CD4-positive, alpha-beta T cell treated with Interleukin-6 at 100 ng/mL for 8 hours (primary cell): ENCODE measurements around the gene PLD4.

Experiments
- DNase-seq: peaks from one replicate; pipeline ENCODE4 v3.0.0-alpha.2; 2020; ENCODE audit warnings: mixed read lengths, low spot score

Gene PLD4

DNA sequence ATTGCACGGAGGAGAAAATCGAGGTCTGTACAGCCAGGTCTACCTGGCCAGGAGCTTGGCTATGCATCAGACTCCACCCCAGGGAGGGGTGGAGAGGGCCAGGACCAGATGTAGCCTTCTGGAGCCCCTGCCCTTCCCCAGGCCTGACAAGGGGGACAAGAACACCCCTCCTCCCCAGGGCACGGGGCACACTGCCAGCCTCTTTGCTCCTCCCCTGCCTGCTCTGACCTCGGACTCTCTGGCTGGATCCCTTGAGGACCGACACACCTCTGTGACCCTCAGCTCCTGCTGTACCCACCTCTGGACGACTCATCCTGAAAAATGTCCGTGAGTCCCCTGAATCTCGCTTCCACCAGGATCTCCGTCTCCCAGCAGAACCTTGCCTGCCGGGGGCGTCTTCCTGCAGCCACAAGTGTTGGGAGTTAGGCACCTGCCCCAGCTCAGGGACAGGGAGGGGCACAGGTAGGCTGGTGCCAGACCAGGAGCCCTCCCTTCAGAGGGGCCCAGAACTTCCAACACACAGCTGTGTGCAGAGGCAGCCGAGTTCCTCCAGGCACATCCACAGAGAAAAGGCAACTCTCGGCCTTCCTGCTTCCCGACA is 31.7 kb downstream of the PLD4 start:
- no peak for DNase-seq

DNA sequence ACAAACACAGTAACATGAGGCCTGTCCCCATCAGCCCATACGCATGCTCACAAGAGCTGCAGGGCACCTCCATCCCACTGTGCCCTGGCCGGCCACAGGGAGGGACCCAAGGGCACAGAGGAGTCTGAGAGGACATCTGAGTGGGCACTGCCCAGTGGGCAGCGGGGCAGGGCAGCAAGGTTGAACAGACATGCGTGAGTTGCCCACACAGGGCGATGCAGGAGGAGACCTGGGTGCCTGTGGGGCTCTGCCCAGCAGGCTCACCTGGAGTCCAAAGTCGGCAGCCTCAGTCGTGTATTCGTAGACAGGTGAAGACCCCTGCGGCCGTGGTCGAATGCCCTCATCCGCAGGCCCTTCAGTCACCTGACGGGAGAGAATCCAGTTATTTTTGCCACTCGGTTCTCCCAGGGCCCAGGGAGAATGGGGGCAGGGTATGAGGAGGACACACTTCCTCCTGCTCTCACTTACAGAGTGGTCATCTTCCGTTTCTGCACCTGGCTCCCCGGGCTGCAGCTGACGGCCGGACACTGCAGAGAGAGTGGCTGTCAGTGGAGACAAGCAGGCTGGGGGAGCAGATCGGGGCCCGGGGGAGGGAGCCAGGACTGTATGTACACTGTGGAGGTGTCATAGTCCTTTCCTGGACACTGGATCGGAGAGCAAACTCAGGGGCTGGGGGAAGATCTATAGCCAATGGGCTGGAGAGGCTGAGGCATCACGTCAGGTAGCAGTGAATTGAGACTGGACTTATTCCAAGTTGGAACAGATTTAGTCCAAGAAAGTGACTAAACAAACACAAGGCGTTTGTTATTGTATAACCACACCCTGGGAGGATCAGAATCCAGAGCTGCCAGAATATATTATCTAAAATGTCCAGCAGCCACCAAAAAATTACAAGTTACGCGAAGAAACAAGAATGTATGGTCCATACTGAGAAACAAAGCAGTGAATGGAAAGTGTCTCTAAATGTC is 32.8 kb downstream of the PLD4 start:
- DNase-seq = no peak

DNA sequence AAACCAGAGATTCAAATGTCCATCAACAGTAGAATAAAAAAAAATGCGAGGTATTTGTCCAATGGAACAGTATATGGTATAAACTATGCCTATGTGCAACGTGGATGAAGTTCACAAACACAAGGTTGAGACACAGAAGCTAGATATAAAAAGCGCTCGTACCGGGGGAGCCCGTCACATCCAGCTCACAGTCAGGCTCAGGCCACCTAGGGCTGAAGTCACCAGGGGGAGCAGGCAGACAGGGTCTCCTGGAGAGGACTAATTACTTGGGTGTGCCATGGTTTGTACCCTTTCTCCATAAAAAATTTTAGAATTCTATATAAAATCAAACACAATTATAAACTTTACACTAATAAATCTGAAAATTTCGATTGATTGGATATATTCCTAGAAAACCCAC is 39.9 kb downstream of the PLD4 start:
- DNase-seq = no peak

DNA sequence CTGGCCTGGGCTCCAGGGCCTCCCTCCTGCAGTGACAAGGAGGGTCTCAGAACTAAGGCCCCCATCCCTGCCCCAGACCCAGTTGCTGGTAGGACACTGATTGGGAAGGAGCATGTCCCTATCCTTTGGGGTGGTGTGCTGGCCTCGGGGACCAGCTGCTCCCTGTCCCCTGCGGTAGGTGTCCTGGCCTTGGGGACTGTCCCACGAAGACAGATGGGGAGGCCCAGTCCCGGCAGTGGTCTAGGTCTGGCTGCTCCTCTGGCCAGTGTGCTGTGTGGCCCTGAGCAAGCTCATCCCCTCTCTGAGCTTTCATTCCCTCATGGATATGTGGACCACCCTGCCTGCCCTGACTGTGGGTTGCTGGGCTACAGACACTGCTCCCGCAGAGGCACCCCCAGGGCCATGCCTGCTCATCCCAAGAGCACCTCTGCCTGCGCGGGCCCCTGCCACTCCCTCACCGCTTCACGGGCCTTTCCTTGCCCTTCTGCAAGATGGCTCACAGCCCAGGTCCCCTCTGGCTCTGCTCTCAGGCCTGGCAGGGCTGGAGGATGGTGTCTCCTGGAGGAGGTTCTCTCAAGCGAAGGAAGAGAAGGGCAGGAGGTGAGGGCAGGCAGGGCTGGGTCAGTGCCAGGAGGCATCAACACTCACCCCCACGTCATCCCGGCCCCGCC is 41.0 kb downstream of the PLD4 start:
- no peak for DNase-seq

DNA sequence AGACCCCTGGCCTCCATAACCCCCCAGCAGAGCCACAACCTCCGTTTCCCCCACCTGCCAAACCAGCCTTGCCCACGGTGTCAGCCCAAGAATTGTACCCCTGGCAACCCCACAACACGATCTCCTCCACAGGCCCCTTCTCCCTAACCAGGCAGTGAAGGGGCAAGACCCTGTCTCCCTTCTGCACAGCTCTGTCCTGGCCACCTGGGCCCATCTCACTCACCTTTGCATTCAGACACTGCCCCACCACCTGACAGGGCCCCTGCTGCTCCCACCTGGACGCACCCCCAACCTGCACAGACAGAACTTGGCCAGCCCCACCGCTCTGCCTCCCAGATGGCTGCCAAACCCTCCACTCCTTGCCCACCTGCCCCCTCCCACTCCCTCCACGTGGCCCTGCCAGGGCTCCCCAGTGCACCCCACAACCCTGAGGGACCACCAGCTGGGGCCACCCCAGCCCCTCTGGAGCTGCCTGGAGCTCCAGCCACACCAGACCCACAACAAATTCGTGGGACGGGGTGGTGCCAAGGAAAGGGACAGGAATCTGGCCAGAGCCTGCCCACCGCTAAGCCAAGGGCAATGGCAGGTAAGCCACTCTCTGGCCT is 41.7 kb downstream of the PLD4 start:
- DNase-seq = no peak

DNA sequence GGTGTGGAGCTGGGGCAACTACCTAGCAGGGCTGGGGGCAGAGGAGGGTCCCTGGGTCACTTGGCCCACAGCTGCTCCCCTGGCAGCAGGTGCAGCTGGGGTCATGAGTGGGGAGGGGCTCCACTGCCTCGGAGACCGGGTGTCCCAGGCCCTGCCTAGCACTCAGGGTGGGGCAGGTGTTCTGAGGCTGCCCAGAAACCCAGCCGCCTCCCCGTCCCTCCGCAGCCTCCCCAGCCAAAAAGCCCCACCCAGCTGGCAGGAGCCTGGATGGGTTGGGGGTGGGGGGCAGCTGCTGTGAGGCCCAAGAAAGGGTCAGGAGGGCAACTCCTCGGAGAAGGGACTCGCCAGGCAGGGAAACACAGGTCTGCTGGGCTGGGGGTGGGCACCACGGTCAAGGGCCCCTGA is 42.3 kb downstream of the PLD4 start:
- no peak for DNase-seq

DNA sequence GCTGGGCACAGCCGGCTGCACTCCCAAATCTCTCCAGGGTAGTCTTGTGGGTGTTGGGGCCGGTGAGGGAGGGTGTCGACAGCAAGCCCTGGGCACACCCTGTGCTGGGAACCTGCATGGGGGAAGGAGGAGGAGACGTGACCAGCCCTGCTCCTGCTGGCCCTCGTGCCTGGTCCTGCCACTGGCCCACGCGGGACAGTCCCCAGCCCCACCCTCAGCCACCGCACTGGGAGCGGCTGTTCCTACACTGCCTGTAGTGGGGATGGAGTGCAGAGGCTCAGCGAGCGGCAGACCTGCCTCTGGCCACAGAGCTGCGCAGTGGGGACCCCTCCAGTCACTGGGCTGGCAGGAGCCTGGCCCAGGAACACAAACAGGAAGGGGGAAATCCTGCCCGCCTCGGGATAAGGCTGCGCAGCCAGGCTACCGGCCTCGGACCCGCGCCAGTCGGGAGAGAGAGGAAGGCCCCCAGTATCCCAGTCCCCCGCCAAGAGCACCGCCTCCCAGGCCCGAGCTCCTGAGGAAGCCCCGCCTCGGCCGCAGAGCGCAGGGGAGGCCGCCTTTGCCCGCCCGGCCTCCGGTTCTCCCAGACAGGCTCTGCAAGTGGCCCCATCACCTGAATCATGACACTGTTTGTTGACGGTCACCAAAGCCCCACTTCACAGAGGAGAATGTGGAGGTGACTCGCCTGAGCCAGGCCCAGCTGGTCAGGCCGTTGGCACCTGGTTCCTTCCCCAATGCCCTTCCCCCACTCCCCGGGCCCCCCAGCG is 42.9 kb downstream of the PLD4 start:
- no peak for DNase-seq

DNA sequence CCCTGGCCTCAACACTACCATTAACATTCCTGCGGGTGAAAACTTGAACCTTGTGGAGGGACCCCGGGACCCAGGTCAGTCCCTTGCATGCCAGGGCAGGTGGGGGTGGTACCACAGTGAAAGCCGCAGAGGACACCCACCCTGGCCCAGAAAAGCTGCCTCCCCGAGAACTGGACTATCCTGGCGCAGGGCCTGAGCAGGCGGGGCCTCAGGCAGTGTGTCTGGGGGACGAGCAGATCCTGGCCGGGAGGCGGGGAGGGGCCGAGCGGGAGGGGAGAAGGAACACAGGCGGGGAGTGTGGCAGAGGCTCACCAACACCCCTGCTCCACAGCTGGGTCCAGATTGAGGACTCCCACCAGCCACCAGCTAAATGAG is 43.5 kb downstream of the PLD4 start:
- no peak for DNase-seq

DNA sequence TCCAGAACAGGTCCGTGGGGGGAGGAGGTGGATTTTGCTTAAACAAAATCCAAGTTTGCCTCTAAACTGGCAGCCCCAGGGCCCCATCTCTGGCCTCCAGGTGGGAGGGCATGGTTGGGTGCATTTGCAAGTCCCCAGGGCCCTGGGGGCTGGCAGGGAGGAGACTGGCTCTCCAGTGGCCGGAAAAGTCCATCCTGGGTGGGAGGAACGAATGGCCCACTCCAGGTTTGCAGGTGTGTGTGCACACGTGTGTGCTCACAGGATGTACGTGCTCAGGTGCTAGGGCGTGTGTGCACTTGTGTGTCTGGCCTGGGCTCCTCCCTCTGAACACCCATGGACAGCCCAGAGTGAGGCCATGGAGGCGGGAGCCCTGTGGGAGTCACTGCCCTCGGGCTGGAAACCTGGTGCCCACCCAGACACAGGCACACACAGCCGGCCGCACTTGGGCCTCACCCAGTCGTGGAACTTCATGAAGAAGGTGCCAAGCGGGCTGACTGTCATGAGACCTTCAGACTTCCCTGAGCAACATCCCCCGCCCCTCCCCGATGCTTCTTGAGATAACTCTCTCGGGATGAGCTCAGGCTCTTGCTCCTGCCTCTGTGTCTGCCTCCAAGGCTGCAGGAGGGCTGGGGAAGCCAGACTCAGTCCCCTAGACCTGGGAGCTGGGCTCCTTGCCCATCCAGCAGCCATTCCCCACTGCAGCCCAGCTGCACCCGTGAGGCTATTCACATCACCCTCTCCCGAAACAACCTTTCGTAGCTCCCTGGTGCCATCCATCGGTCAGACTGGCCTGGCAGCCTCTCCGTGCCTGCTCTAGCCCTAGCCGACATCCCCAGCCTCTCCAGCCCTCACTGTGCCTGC is 44.1 kb downstream of the PLD4 start:
- no peak for DNase-seq

DNA sequence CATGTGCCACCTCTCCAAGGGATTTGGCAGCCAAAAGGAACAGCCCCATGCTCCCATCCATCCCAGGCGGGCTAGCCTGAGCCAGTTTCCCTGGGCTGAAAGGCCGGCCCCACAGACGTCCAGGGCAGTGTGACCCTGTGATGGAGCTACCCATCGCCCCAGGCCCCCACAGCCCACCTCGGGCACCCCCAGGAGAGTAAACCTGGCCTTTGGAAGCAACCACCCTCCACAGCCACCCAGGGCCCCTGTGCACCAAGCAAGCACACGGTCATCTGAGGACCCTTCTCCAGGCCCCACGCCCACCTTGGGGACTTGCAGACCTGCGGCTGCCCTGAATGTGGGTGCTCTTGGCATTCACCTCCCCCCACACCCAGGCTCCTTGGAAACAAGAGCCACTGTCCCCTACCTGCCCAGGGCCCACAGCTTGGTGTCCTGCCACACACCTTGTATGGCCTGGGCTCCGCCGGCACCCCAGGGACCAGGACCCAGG is 45.1 kb downstream of the PLD4 start:
- no peak for DNase-seq

DNA sequence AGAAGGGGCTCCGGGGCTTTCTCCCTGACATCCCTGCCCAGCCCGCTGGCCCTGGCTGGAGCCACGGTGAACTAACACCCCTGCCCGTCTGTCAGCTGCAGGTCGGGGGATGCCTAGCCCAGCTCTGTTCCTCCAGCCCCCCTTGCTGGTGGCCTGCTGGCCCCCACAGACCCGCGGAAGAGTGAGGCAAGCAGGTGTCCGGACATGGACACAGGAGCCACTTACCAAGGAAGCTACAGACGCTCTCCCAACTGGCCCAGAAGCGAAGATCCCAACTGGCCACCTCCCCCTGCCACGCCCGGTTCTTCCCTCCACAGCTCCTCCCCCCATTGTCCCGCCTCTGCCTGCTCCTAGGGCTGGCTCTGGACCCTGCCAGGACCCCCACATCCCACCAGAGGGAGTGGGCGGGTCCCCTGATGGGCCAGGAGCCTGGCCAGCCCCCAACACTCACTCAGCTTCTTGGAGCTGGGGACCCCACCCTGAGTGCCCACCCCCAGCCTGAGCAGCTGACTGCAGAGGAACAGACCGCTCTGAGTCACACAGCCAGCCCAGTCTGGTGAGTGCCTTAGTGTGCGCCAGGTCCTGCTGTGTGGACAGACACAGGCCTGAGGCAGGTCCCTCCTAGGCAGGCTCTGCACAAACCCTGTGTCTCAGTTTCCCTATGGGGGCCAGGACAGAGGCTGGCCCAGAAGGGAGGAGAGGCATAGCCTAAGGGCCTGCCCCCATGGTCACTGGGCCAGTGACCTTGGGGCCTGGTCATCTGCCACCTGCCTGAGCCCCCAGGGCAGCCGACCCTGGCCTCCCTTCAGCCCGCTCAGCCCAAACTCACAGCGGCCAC is 45.8 kb downstream of the PLD4 start:
- DNase-seq = no peak

DNA sequence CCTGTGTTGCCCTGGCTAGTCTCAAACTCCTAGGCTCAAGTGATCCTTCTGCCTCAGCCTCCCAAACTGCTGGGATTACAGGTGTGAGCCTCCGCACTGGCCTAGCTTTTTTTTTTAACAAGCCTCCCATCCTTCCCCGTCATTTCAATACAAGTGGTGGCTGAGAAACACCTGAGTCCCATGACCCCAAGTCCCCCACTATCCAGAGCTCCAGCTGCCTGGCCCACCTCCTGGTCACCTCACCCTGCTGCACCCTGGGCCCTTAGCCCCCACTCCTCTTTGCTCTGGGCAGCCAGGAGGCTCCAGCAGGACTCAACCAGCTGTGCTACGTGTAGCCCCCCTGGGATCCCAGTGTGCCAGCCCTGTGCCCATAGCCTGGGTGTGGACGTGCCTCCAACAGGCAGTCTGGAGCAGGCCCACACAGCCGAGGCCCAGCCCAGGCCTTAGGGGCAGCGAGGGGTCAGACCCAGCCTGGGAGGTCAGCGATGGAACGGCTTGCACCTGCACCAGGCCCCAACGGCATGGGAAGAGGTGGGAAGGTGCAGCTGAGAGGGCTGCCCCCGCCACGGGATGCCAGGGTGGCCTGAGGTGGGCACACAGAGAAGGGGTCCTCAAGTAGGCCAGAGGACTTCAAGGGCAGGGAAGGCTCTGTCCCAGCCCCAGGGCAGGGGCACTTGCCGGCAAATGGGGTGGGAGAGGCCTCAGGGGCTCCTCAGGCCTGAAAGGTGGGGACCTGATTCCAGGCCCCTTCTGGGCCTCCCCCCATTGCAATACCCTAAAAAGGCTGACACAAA is 47.0 kb downstream of the PLD4 start:
- DNase-seq = no peak

DNA sequence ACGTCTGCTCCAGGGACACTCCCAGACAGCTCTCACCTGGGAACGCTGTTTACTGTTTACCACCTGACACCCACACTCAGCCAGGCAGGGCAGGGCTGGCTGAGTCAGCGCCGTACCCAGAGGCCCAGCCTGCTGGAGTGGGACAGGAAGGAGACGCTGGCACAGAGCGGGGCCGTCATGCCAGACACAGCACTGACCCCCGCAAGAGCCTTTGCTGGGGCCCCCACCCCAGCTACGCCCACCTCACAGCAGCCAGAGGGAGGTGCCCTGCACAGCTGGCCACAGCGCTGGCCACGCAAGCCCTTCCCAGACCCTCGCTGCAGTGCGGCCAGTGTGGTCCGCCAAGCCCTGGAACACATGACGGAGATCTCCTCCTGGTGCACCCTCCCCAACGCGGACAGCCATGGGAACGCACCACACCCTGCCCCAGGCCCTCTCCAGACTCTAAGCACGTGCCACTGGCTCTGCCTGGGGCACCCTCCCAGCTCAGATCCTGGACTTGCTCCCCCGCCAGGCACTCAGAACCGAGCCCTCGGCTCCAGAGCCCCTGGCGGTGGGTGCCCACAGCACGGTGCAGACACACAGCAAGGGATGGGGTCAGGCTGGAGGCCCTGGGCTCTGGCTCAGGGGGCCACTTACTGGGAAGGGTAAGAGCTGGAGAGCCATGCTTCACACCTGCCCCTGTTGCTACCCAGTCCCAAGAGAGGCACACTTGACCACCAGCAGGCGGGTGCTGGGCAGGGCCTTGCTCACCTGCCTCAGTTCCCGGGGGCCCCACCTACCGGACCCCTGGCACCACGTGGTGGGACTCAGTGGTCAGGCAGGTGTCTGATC is 47.8 kb downstream of the PLD4 start:
- DNase-seq = no peak

DNA sequence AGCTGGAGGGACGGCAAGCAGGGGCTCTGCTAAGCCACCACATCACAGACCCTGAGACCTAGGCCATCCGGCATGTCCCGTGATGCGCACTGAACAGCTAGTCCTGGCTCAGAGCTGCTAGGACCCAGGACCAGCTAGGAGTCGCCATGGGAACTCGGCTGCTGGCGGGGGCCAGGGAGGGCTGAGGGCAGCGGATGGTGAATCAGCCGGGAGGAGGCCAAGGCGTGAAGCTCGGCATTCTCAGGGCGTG is 48.4 kb downstream of the PLD4 start:
- DNase-seq = no peak

DNA sequence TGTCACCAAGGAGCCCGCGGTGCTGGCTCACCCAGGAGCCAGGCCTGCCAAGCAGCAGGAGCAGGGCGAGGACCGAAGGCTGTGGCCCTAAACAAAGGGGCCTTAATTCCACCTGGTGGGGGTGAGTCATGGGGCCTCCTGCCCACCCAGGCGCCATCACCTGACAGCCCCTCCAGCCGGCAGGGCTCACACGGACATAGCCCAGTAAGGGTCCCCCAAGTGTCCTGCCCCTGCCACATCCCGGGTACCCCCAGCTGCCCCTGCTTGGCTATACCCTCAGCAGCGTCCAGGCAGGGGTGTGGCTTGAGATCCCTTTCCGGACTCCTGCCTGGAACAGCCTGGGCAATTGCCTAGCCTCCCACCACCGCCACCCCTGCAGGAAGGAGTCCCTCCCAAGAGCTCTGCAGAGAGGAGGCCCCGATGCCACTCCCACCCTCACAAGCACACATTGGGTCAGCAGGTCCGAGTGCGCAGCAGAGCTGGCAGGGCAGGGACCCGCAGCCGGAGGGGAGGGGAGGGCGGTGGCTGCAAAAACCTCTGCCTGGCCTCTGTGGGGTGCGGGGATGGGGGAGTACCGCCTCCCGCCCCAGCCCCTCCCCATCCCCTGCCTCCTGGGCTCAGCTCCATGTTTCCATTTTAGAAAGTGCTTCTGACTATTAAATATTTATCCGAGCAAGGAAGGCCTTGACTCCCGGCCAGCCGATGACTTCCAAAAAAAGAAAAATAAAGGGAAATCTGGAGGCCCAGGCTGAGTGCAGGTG is 48.9 kb downstream of the PLD4 start:
- no peak for DNase-seq

DNA sequence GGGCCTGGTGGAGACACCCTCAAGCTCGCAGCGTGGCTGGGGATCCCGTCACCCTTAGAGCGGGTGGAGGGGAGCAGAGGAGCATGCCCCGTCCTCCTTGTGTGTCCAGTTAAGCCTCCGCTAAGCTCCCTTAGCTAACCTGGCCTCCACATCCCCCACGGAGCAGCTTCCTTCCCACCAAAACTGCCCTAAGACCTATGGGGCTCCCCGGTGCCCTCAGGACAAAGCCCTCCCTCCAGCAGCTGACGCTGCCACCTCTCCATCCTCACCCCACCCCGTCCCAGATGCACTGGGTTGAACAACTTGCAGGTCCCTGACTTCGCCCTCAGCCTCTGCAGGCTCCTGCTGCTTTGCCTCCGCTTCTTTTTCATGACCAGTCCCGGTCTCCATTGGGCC is 49.5 kb downstream of the PLD4 start:
- DNase-seq = no peak

DNA sequence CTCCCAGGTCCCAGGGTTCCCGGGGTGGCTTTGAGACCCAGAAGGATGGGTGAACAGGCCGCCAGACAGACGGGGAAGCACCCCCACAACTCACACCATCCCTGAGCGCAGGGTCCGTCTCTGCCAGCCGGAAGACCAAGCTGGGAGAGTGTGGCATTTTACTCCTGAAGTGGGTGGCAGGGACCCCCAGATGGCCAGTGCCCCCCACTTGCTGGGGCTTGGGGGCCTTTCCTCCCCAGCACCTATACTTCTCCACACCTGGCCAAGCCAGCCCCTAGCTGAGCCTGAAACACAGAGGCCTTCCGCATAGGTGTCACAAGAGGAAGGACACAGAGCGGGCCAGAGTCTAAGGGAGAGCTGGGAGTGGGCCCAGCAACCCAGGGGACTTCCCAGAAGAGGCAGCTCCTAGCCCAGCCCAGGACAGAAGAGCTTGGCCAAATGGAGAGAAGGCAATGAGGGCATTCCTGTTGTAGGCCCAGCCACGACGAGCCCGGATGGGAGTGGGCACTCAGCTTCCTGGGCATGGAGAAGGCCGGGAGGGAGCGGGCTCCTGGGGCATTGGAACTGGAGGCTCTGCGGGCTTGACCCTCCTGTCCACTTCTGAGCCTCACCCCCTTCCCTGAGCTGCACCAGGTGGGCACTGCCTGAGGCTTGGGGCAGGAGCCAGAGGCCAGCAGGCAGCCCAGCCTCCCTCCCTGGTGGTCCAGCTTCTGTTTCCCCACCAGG is 50.1 kb downstream of the PLD4 start:
- no peak for DNase-seq
